Keratinocyte (primary cell): ENCODE results near the gene AHNAK2. TPM values are rescaled to one million over a fixed set of nuclear protein-coding genes. Genes with fewer than 3 reads are reported as not detected.

Experiments used
- DNase-seq: peaks from one replicate; pipeline ENCODE4 v3.0.0-alpha.2; 2011; ENCODE audit warnings: low read depth, missing footprints, low spot score
- FAIRE-seq: peaks from 2 replicates; lab custom pipeline; 2011; peaks lifted over from hg19 to GRCh38; lab: Jason Lieb, UNC
- H2AFZ ChIP-seq: 2 replicates; pipeline ENCODE4 v1.6.0; 2012; ENCODE audit warnings: low read length, control low read depth, inconsistent platforms; ENCODE audit not compliant: control insufficient read depth
- H3K27ac ChIP-seq: 2 replicates; pipeline ENCODE4 v1.5.1; 2011; ENCODE audit warnings: low read length; ENCODE audit not compliant: control insufficient read depth, insufficient read depth
- H3K27me3 ChIP-seq: 3 replicates; pipeline ENCODE4 v1.6.0; 2011; ENCODE audit warnings: low read length; ENCODE audit not compliant: control insufficient read depth, insufficient read depth; ENCODE audit errors: extremely low read depth
- H3K36me3 ChIP-seq, 2 experiments: 2 replicates in 1 of 2; 3 replicates in 1 of 2; pipeline ENCODE4 v1.5.1; 2011; ENCODE audit warnings: low read length in 2 of 2, mild to moderate bottlenecking in 1 of 2; ENCODE audit not compliant: control insufficient read depth in 2 of 2, insufficient read depth in 2 of 2; ENCODE audit errors: extremely low read depth in 1 of 2
- H3K4me1 ChIP-seq: 3 replicates; pipeline ENCODE4 v1.5.1; 2011; ENCODE audit warnings: low read length; ENCODE audit not compliant: control insufficient read depth, insufficient read depth; ENCODE audit errors: extremely low read depth
- H3K4me2 ChIP-seq: 3 replicates; pipeline ENCODE4 v1.6.0; 2011; ENCODE audit warnings: low read depth, low read length; ENCODE audit not compliant: control insufficient read depth, insufficient read depth; ENCODE audit errors: extremely low read depth
- H3K4me3 ChIP-seq, 3 experiments: fragments of 200-600 bp in 1 of 3; sonication (generic) in 1 of 3; 2 replicates in 2 of 3; 3 replicates in 1 of 3; pipeline ENCODE4 v1.5.1; 2011 to 2016; ENCODE audit warnings: low read length in 3 of 3, mild to moderate bottlenecking in 3 of 3, control low read depth in 2 of 3, inconsistent platforms in 1 of 3, low read depth in 1 of 3, mixed read lengths in 1 of 3, mixed run types in 1 of 3, moderate library complexity in 1 of 3; ENCODE audit not compliant: control insufficient read depth in 2 of 3, insufficient read depth in 2 of 3; ENCODE audit errors: extremely low read depth in 1 of 3
- H3K79me2 ChIP-seq: 2 replicates; pipeline ENCODE4 v1.6.0; 2012; ENCODE audit warnings: low read length; ENCODE audit not compliant: control insufficient read depth, insufficient read depth
- H3K9ac ChIP-seq: 3 replicates; pipeline ENCODE4 v1.6.0; 2011; ENCODE audit warnings: low read length; ENCODE audit not compliant: control insufficient read depth, insufficient read depth; ENCODE audit errors: extremely low read depth
- H3K9me1 ChIP-seq: 3 replicates; pipeline ENCODE4 v1.6.0; 2011; ENCODE audit warnings: low read length; ENCODE audit not compliant: control insufficient read depth, insufficient read depth; ENCODE audit errors: extremely low read depth
- H3K9me3 ChIP-seq: 2 replicates; pipeline ENCODE4 v1.5.1; 2012; ENCODE audit warnings: low read depth, low read length; ENCODE audit not compliant: control insufficient read depth
- H4K20me1 ChIP-seq: 3 replicates; pipeline ENCODE4 v1.6.0; 2011; ENCODE audit warnings: low read length; ENCODE audit not compliant: control insufficient read depth, insufficient read depth; ENCODE audit errors: extremely low read depth
- EZH2 ChIP-seq: IDR thresholded peaks from one replicate; pipeline ENCODE4 v1.6.1; 2012; ENCODE audit warnings: inconsistent platforms, mild to moderate bottlenecking, low read length, moderate library complexity
- dilution Hi-C: fragments of 300-500 bp; cut with MboI; formaldehyde crosslinking; loops from one replicate; pipeline ENCODE4 v1.7.0; 2020; ENCODE audit warnings: low sequenced_read_pairs; ENCODE audit not compliant: extremely low pct_ligation_motif_present
- polyA plus RNA-seq, 5 experiments: library from polyadenylated mRNA; depleted of rRNA in 3 of 5; stranded (reverse) in 3 of 5; stranded (forward) in 1 of 5; unstranded in 1 of 5; fragments of >200 nt; gene quantifications; 1 replicate in 1 of 5; 2 replicates in 3 of 5; 3 replicates in 1 of 5; pipeline versions ENCODE4 v1.2.1 to v1.2.3, GENCODE V29; 2011 to 2012; ENCODE audit warnings: missing spikeins in 2 of 5, low read depth in 1 of 5, low replicate concordance in 1 of 5
- TF ChIP-seq, protein P1 (sequence below), 3 experiments: IDR thresholded peaks in 1 of 3; conservative IDR thresholded peaks in 1 of 3; optimal IDR thresholded peaks in 1 of 3; 2 replicates in 2 of 3; 3 replicates in 1 of 3; pipeline versions ENCODE3 to v1.5.1; 2011; ENCODE audit warnings: low read length in 3 of 3, mild to moderate bottlenecking in 3 of 3, moderate library complexity in 2 of 3, control low read depth in 1 of 3, inconsistent platforms in 1 of 3; ENCODE audit not compliant: insufficient read depth in 2 of 3; ENCODE audit errors: extremely low read depth in 1 of 3

Gene AHNAK2
- polyA plus RNA-seq, 1 donor (not counting 4 experiments of a cell fraction or from before 2014, with no cell fraction given): 164 TPM

DNA sequence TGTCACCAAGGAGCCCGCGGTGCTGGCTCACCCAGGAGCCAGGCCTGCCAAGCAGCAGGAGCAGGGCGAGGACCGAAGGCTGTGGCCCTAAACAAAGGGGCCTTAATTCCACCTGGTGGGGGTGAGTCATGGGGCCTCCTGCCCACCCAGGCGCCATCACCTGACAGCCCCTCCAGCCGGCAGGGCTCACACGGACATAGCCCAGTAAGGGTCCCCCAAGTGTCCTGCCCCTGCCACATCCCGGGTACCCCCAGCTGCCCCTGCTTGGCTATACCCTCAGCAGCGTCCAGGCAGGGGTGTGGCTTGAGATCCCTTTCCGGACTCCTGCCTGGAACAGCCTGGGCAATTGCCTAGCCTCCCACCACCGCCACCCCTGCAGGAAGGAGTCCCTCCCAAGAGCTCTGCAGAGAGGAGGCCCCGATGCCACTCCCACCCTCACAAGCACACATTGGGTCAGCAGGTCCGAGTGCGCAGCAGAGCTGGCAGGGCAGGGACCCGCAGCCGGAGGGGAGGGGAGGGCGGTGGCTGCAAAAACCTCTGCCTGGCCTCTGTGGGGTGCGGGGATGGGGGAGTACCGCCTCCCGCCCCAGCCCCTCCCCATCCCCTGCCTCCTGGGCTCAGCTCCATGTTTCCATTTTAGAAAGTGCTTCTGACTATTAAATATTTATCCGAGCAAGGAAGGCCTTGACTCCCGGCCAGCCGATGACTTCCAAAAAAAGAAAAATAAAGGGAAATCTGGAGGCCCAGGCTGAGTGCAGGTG is 4.6 kb downstream of the AHNAK2 start:
- Histone ChIP-seq H3K4me3 (peak overlapping the region in 1 of 3 experiments; percentile 25), H2AFZ (peak overlapping the region; percentile 33), H3K4me1 (peaks cover 64% of the 10 kb centered on the region), H3K36me3 (no peaks in the 10 kb centered on the region), H3K9me3 (no peaks in the 10 kb centered on the region), H3K27ac (peak overlapping the region; percentile 98), H3K4me2 (peak overlapping the region; percentile 91), H3K27me3 (no peaks in the 10 kb centered on the region), H3K9me1 (no peaks in the 10 kb centered on the region), H3K79me2 (peaks cover 37% of the 10 kb centered on the region), H4K20me1 (peaks cover 3% of the 10 kb centered on the region), H3K9ac (peak overlapping the region; percentile 100)
- FAIRE-seq: no peak
- dilution Hi-C loops: no loop called here
- TF ChIP-seq EZH2: no peak
- TF ChIP-seq, protein P1, sequence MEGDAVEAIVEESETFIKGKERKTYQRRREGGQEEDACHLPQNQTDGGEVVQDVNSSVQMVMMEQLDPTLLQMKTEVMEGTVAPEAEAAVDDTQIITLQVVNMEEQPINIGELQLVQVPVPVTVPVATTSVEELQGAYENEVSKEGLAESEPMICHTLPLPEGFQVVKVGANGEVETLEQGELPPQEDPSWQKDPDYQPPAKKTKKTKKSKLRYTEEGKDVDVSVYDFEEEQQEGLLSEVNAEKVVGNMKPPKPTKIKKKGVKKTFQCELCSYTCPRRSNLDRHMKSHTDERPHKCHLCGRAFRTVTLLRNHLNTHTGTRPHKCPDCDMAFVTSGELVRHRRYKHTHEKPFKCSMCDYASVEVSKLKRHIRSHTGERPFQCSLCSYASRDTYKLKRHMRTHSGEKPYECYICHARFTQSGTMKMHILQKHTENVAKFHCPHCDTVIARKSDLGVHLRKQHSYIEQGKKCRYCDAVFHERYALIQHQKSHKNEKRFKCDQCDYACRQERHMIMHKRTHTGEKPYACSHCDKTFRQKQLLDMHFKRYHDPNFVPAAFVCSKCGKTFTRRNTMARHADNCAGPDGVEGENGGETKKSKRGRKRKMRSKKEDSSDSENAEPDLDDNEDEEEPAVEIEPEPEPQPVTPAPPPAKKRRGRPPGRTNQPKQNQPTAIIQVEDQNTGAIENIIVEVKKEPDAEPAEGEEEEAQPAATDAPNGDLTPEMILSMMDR (optimal IDR thresholded peaks at IDR 0.05 in 1 of 3, IDR thresholded peaks at IDR 0.05 in 1 of 3, conservative IDR thresholded peaks at IDR 0.05 in 1 of 3; ENCODE audit: extremely low read depth in 1 of 3, insufficient read depth in 2 of 3, low read length in 3 of 3): no peak
- peak; percentile 96 for DNase-seq

DNA sequence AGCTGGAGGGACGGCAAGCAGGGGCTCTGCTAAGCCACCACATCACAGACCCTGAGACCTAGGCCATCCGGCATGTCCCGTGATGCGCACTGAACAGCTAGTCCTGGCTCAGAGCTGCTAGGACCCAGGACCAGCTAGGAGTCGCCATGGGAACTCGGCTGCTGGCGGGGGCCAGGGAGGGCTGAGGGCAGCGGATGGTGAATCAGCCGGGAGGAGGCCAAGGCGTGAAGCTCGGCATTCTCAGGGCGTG is 5.1 kb downstream of the AHNAK2 start:
- Histone ChIP-seq H3K27ac (peak overlapping the region; percentile 98), H3K9me1 (no peaks in the 10 kb centered on the region), H3K4me2 (peak overlapping the region; percentile 91), H3K4me3 (peak overlapping the region in 2 of 3 experiments; percentile 49 to 62), H3K79me2 (peaks cover 41% of the 10 kb centered on the region), H2AFZ (no peak overlapping the region), H3K27me3 (no peaks in the 10 kb centered on the region), H3K9me3 (no peaks in the 10 kb centered on the region), H3K4me1 (peaks cover 69% of the 10 kb centered on the region), H3K36me3 (no peaks in the 10 kb centered on the region), H4K20me1 (peaks cover 3% of the 10 kb centered on the region), H3K9ac (peak overlapping the region; percentile 100)
- FAIRE-seq (peak; percentile 95), DNase-seq (no peak)
- TF ChIP-seq EZH2: no peak
- TF ChIP-seq, protein P1 (optimal IDR thresholded peaks at IDR 0.05 in 1 of 3, IDR thresholded peaks at IDR 0.05 in 1 of 3, conservative IDR thresholded peaks at IDR 0.05 in 1 of 3; ENCODE audit: extremely low read depth in 1 of 3, insufficient read depth in 2 of 3, low read length in 3 of 3): no peak
- dilution Hi-C loops: no loop called here
